ENCODE measurements around the gene GOLGA7B. TPM values are rescaled to one million over a fixed set of nuclear protein-coding genes. Genes with fewer than 3 reads are reported as not detected.

GOLGA7B gene
- 0.10 and 0.18 TPM in 2 replicates for polyA plus RNA-seq (2014; cell fraction: cytosol; rRNA removed)
- 0.40 and 1.0 TPM in 2 replicates for polyA plus RNA-seq (2014; cell fraction: nucleus; rRNA removed)

- no peak for DNase-seq (ENCODE audit: low spot score)
Observed at GRCh38 chr10:97849687-97850402, at the start of gene GOLGA7B. GOLGA7B (plus strand) TSS chr10:97849843; CDS start chr10:97850304, 461 bp downstream.

GRCh38 chr10:97800474-97800873, 49.2 kb upstream of the GOLGA7B start:
- no peak for DNase-seq (ENCODE audit: low spot score)

- no peak for DNase-seq (ENCODE audit: low spot score)
Observed at GRCh38 chr10:97801422-97801821, 48.2 kb upstream of the GOLGA7B start.

- DNase-seq (ENCODE audit: low spot score), result no peak
Observed at GRCh38 chr10:97805096-97805884, 44.4 kb upstream of the GOLGA7B start.

GRCh38 chr10:97805949-97806348, 43.7 kb upstream of the GOLGA7B start:
- no peak for DNase-seq (ENCODE audit: low spot score)

- DNase-seq (ENCODE audit: low spot score), result no peak
Observed at GRCh38 chr10:97810446-97810845, 39.2 kb upstream of the GOLGA7B start.

GRCh38 chr10:97811958-97812357, 37.7 kb upstream of the GOLGA7B start:
- DNase-seq (ENCODE audit: low spot score), result no peak

GRCh38 chr10:97812696-97813095, 36.9 kb upstream of the GOLGA7B start:
- DNase-seq (ENCODE audit: low spot score), result no peak

GRCh38 chr10:97813311-97813710, 36.3 kb upstream of the GOLGA7B start:
- DNase-seq (ENCODE audit: low spot score), result no peak

- DNase-seq (ENCODE audit: low spot score), result no peak
Observed at GRCh38 chr10:97814996-97815395, 34.6 kb upstream of the GOLGA7B start.

- DNase-seq (ENCODE audit: low spot score), result no peak
Observed at GRCh38 chr10:97816609-97817008, 33.0 kb upstream of the GOLGA7B start.

GRCh38 chr10:97818572-97818971, 31.1 kb upstream of the GOLGA7B start:
- DNase-seq (ENCODE audit: low spot score), result no peak

- no peak for DNase-seq (ENCODE audit: low spot score)
Observed at GRCh38 chr10:97820096-97820704, 29.4 kb upstream of the GOLGA7B start.

GRCh38 chr10:97821308-97822038, 28.2 kb upstream of the GOLGA7B start:
- no peak for DNase-seq (ENCODE audit: low spot score)

- DNase-seq (ENCODE audit: low spot score), result no peak
Observed at GRCh38 chr10:97822261-97822687, 27.4 kb upstream of the GOLGA7B start.

GRCh38 chr10:97823734-97824133, 25.9 kb upstream of the GOLGA7B start:
- no peak for DNase-seq (ENCODE audit: low spot score)

GRCh38 chr10:97825020-97825760, 24.5 kb upstream of the GOLGA7B start:
- no peak for DNase-seq (ENCODE audit: low spot score)

GRCh38 chr10:97826892-97827291, 22.8 kb upstream of the GOLGA7B start:
- DNase-seq (ENCODE audit: low spot score), result no peak

GRCh38 chr10:97827702-97828291, 21.8 kb upstream of the GOLGA7B start:
- no peak for DNase-seq (ENCODE audit: low spot score)

- DNase-seq (ENCODE audit: low spot score), result no peak
Observed at GRCh38 chr10:97828721-97829120, 20.9 kb upstream of the GOLGA7B start.
